Lower lobe of right lung (tissue), 2 donors: ENCODE results near the gene ADGRB3. TPM values are rescaled to one million over a fixed set of nuclear protein-coding genes. Genes with fewer than 3 reads are reported as not detected.

Experiments used
- ATAC-seq, 2 donors: fragments of 200-7000 bp; cut with Tn5 transposase; one replicate each; pipeline ENCODE4 v1.9.1; 2020 to 2022; ENCODE audit warnings: mild to moderate bottlenecking in 2 of 2, moderate library complexity in 2 of 2
- DNase-seq: peaks from one replicate; pipeline ENCODE4 v3.0.0-alpha.2; 2020
- H3K27ac ChIP-seq: fragments of 200-600 bp; one replicate; pipeline ENCODE4 v1.8.0; 2022
- H3K27me3 ChIP-seq: fragments of 200-600 bp; one replicate; pipeline ENCODE4 v1.8.0; 2022; ENCODE audit warnings: low read depth
- H3K36me3 ChIP-seq: fragments of 200-600 bp; one replicate; pipeline ENCODE4 v1.8.0; 2022; ENCODE audit warnings: mild to moderate bottlenecking
- H3K4me1 ChIP-seq: fragments of 200-600 bp; one replicate; pipeline ENCODE4 v1.8.0; 2022
- H3K4me3 ChIP-seq: fragments of 200-600 bp; one replicate; pipeline ENCODE4 v1.8.0; 2022; ENCODE audit warnings: mild to moderate bottlenecking
- H3K9me3 ChIP-seq: fragments of 200-600 bp; one replicate; pipeline ENCODE4 v1.8.0; 2022
- intact Hi-C: fragments of 100-400 bp; cut with DNase I; formaldehyde crosslinking; loops from one replicate; pipeline ENCODE4 v1.11.0; 2022
- total RNA-seq: library from RNA; stranded (reverse); fragmentation: NEBNext Ultra II Directional; extraction: Animal tissue kit (Norgen Biotek cat#: 25700); gene quantifications from one replicate; pipeline ENCODE4 v1.2.1, GENCODE V29; 2021
- TF ChIP-seq, protein P1 (sequence below): fragments of 200-600 bp; IDR thresholded peaks from one replicate; pipeline ENCODE4 v1.8.0; 2022; ENCODE audit warnings: antibody characterized with exemption, mild to moderate bottlenecking
- donor health status: DM: no; HTN: yes; CAD: no; lungs with severe emphysema.

The ADGRB3 gene
- total RNA-seq, 1 donor from 2014 or later: 2.3 TPM

DNA sequence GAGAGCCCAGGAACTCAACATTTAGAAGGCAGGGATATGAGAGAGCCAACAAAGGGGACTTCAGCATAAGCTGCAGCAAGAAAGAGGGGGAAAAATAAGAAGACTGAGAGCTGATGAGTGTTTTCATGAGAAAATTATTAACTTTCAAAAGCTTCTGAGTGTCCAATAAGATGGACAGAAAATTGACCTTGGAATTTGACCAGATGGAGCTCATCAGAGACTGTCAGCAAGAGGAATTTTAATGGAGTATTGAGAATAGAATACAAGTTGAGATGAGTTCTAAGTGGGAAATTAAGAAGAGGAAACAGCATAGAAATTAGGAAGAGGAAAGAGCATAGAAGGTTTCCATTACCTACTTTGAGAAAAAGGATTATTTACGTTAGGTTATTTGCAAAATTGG lies 733.5 kb downstream of the ADGRB3 start:
- ATAC-seq: no peak
- Histone ChIP-seq H3K27me3 (no peaks in the 10 kb centered on the region), H3K27ac (no peak overlapping the region), H3K4me3 (no peak overlapping the region), H3K36me3 (no peaks in the 10 kb centered on the region), H3K4me1 (no peaks in the 10 kb centered on the region), H3K9me3 (no peaks in the 10 kb centered on the region)
- intact Hi-C loops: no loop called here
- no peak for DNase-seq
- TF ChIP-seq, protein P1, sequence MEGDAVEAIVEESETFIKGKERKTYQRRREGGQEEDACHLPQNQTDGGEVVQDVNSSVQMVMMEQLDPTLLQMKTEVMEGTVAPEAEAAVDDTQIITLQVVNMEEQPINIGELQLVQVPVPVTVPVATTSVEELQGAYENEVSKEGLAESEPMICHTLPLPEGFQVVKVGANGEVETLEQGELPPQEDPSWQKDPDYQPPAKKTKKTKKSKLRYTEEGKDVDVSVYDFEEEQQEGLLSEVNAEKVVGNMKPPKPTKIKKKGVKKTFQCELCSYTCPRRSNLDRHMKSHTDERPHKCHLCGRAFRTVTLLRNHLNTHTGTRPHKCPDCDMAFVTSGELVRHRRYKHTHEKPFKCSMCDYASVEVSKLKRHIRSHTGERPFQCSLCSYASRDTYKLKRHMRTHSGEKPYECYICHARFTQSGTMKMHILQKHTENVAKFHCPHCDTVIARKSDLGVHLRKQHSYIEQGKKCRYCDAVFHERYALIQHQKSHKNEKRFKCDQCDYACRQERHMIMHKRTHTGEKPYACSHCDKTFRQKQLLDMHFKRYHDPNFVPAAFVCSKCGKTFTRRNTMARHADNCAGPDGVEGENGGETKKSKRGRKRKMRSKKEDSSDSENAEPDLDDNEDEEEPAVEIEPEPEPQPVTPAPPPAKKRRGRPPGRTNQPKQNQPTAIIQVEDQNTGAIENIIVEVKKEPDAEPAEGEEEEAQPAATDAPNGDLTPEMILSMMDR: no peak

DNA sequence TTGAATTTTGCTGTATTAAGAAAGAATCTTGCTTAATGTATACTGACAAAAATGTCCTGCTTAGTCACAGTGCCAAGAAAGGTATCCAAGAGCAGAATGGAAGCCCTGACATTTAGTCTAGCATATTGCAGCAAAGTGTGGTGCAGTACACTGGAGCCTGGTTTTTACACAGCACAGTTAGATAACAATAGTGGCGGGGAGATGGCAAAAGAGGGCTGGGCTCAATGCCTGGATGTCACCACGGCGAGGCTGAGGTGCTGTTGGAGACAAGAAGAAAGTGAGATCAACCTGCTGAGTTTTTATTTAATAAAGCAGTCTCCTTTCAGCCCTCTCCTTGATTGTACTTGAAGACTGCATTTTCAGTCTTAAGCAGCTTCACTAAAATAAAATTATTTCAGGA lies 735.7 kb downstream of the ADGRB3 start:
- H3K4me1 ChIP-seq: no peaks in the 10 kb centered on the region

DNA sequence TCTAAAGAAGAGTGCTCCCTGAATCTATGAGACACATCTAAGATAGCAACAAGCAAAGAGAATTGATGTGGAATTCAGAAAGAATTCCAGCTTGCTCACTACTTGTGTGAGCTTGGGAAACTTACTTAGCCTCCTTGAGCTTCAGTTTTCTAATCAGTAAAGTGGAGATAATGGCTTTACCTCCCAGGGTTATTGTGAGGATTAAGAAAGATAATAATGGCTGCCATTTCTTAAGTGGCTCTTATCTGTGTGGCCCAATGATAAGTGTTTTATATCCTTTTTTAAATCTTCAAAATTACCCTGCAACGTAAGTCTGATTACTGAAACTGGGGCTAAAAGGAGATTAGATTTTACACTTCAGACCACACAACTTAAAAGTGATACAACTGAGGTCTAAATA lies 743.2 kb downstream of the ADGRB3 start:
- H3K27ac ChIP-seq: no peak overlapping the region
- DNase-seq (no peak), ATAC-seq (no peak)
- H3K4me3 ChIP-seq: no peak overlapping the region
- no peaks in the 10 kb centered on the region for H3K27me3 ChIP-seq
- H3K4me1 ChIP-seq: no peaks in the 10 kb centered on the region
- TF ChIP-seq, protein P1: no peak
- H3K9me3 ChIP-seq: no peaks in the 10 kb centered on the region
- H3K36me3 ChIP-seq: no peaks in the 10 kb centered on the region
- intact Hi-C loops: no loop called here

More for the DNA sequence above, 735.7 kb downstream of the ADGRB3 start:
- Histone ChIP-seq H3K27ac (no peak overlapping the region), H3K4me3 (no peak overlapping the region), H3K27me3 (no peaks in the 10 kb centered on the region), H3K9me3 (no peaks in the 10 kb centered on the region), H3K36me3 (no peaks in the 10 kb centered on the region)
- intact Hi-C loops: no loop called here
- DNase-seq: no peak
- TF ChIP-seq, protein P1: no peak
- ATAC-seq: no peak

DNA sequence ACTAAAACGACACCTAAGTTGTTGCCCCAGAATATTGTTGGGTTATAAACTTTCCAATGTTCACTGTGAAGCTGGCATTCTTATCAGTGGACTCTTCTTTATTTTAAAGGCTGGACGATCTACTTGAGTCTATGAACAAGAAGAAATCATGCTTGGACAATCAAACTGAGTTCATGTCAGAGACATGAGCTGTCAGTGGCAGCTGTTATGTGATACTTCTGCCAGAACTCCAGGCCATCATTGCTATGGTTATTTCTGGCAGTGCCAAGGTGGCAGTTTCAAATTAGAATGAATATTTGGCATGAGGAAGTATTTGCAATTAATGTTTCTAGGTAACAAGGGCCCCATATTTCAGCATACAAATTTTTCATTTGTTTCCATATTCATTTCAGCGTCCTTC lies 744.4 kb downstream of the ADGRB3 start:
- H3K36me3 ChIP-seq: no peaks in the 10 kb centered on the region
- DNase-seq (no peak), ATAC-seq (no peak)
- H3K27me3 ChIP-seq: no peaks in the 10 kb centered on the region
- H3K9me3 ChIP-seq: no peaks in the 10 kb centered on the region
- H3K27ac ChIP-seq: no peak overlapping the region
- TF ChIP-seq, protein P1: no peak
- H3K4me1 ChIP-seq: no peaks in the 10 kb centered on the region
- no peak overlapping the region for H3K4me3 ChIP-seq
- intact Hi-C loops: no loop called here

DNA sequence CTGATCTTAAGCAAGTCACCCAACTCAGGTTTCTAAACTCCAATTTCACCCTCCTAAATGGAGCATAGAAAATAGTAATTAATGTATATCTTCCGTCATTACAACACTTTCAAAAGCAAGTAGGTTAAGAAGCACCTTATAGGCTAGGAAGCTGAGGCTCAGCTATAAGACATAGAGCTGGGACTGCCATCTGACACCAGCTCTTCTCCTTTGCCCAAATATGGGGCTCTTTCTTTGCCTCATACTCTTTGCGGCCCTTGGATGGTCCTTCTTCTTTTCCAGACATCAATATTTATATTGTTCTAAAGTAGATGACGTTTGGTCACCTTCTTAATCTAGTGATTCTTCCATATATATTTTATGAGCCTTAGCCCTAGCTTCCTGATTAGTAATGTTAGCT lies 748.5 kb downstream of the ADGRB3 start:
- intact Hi-C loops: no loop called here
- ATAC-seq: no peak
- no peak overlapping the region for H3K27ac ChIP-seq
- H3K4me1 ChIP-seq: no peaks in the 10 kb centered on the region
- H3K27me3 ChIP-seq: no peaks in the 10 kb centered on the region
- H3K4me3 ChIP-seq: no peak overlapping the region
- DNase-seq: no peak
- H3K9me3 ChIP-seq: no peaks in the 10 kb centered on the region
- no peaks in the 10 kb centered on the region for H3K36me3 ChIP-seq
- TF ChIP-seq, protein P1: no peak

DNA sequence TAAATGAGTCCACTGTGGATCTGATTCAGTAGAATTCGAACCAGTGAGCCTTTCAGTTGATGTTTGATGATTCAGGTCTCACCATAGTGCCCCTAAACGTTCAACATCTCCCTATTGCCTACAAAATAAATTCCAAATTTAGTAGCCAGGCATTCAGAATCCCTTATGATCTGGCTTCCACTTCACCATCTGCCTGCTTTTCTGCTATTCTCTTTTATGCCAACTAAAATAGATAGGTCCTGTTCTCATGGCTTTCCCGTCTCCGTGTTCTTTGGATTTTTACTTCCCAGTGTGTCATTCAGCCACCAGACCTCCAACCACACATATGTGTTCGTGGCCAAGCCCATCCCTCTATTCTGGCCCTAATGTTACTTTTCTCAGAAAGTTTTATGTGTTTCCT lies 751.3 kb downstream of the ADGRB3 start:
- DNase-seq: no peak
- TF ChIP-seq, protein P1: no peak
- intact Hi-C loops: no loop called here
- Histone ChIP-seq H3K4me1 (no peaks in the 10 kb centered on the region), H3K36me3 (no peaks in the 10 kb centered on the region), H3K9me3 (no peaks in the 10 kb centered on the region), H3K27ac (no peak overlapping the region), H3K4me3 (no peak overlapping the region), H3K27me3 (no peaks in the 10 kb centered on the region)
- no peak for ATAC-seq
